GM21529 (cell line): ENCODE measurements around the gene UTP3.
A peak's percentile ranks its signal among the peaks of the same experiment; 100 is the strongest.
"Not testable (repeated sequence)": the region's sequence is repeated elsewhere in the genome, so short reads cannot be mapped to it uniquely, and the experiment has no call there.

Experiments used
- ATAC-seq: cut with Tn5 transposase; IDR thresholded peaks from one replicate; pipeline ENCODE4 v1.9.1; 2021; ENCODE audit not compliant: unreplicated experiment

Gene UTP3

DNA sequence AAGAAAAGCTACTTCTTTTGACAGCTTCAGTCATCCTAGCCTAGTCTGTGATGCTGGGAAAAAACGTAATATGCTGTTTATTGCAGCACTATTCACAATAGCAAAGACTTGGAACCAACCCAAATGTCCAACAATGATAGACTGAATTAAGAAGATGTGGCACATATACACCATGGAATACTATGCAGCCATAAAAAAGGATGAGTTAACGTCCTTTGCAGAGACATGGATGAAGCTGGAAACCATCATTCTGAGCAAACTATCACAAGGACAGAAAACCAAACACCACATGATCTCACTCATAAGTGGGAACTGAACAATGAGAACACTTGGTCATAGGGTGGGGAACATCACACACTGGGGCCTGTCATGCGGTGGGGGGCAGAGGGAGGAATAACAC, 6.2 kb upstream of the UTP3 start:
- peak; percentile 1 for ATAC-seq

DNA sequence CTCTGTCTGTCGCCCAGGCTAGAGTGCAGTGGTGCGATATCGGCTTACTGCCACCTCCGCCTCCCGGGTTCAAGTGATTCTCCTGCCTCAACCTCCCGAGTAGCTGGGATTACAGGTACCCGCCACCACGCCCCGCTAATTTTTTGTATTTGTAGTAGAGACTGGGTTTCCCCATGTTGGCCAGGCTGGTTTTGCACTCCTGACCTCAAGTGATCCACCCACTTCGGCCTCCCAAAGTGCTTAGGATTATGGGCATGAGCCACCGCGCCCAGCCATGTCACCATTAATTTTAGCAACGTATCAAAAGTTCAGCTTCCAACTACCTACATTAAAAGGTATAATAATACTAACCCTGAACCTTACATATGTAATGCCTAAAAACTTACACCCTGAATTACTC, 940 bp upstream of the UTP3 start:
- ATAC-seq = no peak

DNA sequence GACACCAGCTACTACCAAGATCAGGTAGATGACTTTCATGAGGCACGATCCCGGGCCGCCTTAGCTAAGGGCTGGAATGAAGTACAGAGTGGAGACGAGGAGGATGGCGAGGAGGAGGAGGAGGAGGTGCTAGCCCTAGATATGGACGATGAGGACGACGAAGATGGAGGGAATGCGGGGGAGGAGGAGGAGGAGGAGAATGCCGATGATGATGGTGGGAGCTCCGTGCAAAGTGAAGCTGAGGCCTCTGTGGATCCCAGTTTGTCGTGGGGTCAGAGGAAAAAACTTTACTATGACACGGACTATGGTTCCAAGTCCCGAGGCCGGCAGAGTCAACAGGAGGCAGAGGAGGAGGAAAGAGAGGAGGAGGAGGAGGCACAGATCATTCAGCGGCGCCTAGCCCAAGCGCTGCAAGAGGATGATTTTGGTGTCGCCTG, 481 bp downstream of the UTP3 start:
- ATAC-seq = no peak

DNA sequence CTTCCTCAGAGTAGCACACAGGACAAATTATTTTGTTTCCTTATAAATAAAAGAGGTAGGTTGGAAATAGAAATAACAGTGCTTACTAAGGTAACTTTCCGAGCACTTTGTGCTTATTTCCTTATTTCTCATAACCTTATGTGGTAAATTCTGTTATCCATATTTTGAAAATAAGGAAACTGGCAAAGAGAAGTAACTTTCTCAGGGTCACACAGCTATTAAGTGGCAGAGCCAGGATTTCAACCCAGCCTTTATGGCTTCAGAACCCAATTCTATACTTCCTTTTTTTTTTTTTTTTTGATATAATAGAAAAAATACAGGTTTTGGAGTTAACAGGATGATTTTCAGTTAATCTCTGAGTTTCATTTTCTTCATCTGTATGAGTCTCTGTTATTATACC, 3.3 kb downstream of the UTP3 start:
- ATAC-seq = no peak

DNA sequence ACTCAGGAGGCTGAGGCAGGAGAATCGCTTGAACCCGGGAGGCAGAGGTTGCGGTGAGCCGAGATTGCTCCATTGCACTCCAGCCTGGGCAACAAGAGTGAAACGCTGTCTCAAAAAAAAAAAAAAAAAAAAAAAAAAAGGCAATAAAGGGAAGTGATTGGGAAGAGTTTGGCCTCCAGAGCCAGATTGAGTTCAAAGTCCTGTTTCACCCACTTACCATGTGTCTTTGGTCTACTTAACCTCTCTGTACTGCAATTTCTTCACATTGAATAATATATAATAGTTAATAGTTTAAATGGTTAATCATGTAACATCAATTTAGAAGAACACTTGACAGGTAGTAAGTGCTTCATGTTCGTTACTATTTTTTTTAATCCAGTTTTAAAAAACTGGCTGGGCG, 6.3 kb downstream of the UTP3 start:
- not testable (repeated sequence) for ATAC-seq

DNA sequence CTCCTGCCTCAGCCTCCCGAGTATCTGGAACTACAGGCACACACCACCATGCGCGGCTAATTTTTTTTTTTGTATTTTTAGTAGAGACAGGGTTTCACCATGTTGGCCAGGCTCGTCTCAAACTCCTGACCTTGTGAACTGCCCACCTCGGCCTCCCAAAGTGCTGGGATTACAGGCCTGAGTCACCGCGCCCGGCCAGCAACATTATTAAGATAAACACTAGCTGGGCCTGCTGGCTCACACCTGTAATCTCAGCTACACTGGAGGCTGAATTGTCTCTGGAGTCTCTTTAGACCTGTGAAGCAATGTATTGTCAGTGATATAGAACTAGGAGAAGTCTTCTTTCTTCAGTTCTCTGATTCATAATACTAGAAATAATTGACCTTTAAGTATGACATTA, 10.1 kb downstream of the UTP3 start:
- not testable (repeated sequence) for ATAC-seq

DNA sequence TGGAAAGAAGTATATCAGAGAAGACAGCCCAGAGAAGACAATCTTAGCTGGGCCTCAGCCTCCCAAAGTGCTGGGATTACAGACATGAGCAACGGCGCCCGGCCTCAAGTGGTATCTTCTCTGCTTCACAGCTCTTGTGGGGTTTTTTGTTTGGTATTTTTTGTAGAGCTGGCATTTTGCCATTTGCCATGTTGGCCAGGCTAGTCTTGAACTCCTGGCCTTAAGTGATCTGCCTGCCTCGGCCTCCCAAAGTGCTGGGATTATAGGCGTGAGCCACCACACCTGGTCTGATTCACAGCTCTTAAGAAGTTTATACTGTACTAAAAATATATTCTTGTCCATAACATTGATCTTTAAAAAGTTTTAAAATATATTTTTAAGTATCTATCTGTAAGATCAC, 12.4 kb downstream of the UTP3 start:
- ATAC-seq = no peak

DNA sequence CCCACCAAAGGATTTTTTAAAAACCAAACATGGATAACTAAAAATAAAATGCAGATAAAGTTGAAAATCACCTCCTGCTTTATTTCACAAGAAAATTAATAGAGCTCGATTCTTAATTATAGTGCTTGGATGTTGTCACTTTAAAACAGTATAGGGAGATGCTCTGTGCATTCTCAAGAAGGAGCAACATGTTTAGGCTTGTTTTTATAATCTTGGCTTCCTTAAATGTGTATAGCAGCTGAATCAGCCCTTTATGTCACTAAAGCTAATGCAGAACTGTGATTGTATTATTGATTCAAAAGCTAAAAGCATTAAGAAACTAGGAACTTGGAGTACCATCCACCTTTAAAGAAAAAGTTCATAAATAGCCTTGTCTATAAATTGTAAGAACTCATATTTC, 12.9 kb downstream of the UTP3 start:
- ATAC-seq = no peak

DNA sequence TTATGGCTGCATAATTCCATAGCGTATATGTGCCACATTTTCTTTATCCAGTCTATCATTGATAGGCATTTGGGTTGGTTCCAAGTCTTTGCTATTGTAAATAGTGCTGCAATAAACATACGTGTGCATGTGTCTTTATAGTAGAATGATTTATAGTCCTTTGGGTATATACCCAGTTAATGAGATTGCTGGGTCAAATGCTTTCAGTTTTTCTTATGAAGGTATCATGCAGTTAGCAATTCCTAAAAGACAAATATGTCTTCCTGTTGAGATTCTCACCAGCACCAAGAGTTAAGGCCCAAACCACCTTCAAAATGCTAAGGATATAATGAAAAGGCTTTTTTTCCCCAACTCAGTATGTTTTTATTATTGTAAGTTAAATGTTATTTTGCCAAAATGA, 14.3 kb downstream of the UTP3 start:
- ATAC-seq = not testable (repeated sequence)

DNA sequence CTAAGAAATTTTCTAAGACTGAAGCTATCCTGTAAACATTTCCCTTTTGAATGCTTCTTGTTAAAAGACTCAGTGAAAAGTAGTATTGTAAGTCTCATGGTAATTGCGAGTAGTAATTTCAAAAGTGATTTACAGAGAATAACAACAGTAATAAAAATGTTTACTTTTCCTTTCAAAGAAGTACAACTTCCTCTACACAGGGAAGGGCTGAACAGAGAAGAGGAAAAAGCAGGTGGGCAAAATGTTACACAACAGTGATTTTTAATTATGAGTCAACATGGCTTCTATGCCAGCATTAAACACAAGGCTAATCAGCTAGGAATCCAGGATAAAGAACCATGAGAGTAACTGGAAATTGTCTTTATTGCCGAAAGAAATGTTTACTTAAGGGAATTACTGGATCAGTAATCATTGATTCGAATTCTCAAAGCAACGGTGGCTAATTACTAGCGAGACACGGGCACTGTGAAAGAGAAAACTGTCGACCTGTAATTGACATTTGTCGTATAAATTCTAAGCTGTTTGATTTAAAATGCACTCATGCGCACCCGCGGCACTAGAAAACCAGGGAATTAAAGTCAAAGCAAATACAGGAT, 15.4 kb downstream of the UTP3 start:
- ATAC-seq = no peak

DNA sequence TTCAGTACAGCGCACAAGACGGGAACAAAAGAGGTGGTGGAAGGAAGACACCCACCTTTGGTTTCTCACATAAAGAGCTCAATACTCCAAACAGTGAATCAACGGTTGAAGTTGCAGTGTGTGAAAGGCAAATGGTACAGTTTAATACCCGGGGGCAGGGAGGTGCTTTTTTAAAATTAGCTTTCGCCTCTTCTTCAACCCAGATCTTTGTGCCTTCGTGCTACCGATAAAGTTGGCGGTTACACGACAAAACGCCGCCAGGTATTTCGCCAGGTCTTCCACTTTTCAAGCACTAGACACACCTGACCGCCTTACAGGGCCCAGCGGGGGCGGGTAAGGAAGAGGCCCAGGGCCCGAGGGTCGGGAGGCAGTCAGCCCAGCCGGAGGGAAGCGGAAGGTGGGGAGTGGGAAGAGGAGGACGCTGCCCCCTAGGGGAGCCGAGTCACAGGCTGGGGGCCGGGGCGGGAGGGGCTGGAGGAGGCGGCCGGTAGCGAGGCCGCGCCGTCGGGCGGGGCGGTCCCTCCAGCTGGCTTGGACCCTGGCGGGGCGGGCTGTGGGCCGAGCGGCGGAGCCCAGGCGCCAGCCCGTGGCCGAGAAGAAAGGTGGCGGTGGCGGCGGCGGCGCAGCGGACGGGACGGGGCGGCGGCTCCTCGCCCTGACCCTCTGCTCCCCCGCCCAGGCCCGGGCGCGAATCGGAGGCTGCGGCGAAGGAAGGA, 16.0 kb downstream of the UTP3 start:
- peak; percentile 59 for ATAC-seq

DNA sequence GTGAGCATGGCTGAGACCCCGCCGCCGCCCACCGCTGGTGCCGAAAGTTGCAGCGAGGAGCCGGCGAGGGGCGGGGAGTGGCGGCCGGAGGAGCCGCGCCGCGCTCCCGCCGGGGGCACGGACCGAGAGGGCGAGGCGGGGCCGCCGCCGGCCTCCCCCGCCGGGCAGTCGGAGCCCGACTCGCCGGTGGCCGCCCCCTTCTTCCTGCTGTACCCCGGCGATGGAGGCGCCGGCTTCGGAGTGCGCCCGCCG, 16.5 kb downstream of the UTP3 start:
- peak; percentile 35 for ATAC-seq

DNA sequence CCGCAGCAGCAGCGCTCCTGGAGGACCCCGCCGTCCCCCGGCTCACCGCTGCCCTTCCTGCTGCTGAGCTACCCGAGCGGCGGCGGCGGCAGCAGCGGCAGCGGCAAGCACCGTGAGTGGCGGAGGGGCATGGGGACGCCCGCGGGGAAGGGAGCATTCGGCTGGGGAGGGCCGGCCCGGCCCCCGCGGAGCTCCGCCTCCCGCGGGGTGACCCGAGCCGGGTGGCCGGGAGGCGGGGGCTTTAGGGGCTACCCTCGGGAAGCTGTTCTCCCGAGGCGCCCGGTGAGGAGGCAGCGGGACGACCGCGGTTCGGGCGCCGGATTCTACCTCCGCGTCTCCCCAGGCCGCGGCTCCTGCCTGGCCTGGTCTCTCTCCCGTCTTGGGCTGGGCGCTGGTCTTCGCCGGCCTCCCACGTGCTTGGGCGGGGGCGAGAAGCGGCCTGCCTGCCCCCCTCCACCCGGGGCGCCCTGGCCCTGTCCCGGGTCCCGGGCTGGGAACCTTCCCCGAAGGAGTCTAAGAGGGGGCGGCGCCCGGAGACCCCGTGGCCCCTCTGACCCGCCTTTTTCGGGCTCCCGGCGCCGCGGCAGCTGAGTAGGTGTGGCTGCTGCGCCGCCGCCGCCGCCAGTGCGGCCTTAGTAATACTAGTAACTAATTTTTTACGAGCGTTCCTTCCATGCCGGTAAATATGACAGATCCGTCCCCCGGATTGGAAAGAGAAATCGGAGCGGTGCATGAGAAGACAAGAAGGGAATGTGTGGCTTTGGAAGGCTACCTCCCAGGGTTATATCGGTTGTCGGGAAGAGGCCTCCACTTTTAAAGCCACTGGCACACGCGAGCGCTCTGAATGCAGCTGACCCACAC, 17.1 kb downstream of the UTP3 start:
- peak; percentile 55 for ATAC-seq

DNA sequence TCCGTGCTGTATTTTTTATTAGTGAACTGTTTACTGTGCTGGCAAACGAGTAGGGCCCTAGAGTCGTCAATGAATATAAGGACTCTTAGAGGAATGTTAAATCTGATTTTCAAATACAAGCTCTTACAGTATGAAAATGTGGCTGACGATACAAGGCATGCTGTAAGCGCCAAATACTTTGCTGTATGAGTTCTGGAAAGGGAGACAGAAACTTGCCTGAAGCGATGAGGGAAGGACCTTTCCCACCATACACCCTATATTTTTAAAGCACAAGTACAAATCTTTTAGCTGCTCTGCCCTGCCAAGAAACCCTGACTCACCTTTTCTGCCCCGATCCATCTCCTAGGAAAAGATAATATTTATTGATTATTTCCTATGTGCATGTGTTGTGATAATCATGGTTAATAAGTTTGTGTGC, 17.7 kb downstream of the UTP3 start:
- ATAC-seq = no peak

DNA sequence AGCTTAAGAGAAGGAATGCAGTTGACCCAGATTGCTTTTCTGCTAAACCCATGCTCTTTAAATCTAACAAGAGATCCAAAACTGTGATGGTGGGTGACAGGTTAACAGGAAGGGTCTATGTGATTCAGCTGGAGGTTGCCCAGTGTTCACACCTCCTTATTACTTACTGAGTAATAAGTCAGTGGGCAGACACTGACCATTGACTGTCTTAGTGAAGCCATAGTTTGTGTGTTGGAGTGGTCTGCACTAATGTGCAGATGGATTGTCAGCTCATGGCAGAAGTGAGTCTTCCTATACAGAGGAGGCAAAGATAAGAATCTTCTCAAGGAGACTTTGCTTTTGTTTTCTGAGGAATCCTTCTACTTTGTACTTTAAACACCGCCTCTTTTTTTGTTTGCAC, 18.2 kb downstream of the UTP3 start:
- ATAC-seq = no peak

DNA sequence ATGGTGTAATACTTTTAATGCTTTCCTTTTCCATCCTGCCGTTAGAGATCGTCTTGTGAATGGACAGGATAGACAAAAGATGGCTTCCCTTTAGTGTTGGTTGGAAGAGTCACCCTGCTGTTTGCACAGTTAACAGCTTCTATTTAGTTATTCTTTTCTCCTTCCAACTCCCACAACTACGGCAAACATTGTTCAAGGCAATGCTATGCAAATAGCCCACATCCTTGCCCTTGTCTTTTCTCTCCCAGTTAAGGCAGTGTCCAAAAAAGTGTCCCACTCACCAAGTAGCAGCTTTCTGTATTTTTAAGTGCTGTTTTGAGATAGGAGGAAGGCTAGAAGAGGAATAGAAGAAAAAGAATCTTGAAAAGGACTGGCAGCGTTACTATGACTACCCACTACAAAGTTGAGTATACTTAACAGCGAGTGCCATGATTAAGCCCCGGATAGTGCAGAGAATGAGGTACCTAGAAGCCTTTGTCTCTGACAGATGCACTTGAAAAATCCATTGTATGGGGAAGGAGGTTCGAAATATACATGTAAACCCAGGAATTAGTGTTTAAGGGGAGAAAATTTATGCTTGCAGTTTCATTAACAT, 21.4 kb downstream of the UTP3 start:
- no peak for ATAC-seq

DNA sequence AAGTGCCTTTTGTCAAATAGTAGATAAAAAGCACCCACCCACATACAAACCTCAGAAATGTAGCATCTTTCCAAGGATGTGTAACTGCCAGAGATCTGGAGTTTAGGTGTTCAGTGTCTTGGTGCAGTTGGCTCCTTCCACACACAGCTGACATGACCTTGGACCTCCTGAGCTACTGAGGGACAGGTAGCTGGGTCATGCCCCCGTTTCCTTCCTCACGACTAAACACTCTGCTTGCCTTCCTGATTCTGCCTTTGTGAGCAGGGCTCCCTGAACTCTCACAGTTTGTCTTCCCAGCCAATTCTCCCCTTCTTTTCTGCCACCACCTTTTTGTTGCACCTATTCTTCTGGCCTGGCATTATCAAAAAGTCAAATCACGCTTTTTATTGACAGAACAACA, 23.3 kb downstream of the UTP3 start:
- no peak for ATAC-seq

DNA sequence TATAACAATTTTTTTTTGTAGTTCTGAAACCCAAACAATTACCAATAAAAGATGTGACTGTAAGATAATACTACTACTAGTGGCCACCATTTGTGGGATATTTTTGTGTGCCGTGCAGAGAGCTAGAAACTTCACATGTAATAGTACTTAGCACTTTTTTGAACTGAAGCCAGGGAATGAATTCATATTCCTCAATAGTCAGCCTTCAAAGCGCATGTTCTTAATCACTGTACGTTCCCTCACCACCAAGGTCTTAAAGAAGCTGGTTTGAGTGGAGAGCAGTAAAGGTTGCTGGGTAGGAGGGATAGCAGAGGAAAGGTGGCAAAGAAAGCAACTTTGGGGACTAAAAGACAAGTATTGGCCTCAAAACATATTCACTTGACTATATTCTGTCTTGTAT, 23.8 kb downstream of the UTP3 start:
- ATAC-seq = no peak

DNA sequence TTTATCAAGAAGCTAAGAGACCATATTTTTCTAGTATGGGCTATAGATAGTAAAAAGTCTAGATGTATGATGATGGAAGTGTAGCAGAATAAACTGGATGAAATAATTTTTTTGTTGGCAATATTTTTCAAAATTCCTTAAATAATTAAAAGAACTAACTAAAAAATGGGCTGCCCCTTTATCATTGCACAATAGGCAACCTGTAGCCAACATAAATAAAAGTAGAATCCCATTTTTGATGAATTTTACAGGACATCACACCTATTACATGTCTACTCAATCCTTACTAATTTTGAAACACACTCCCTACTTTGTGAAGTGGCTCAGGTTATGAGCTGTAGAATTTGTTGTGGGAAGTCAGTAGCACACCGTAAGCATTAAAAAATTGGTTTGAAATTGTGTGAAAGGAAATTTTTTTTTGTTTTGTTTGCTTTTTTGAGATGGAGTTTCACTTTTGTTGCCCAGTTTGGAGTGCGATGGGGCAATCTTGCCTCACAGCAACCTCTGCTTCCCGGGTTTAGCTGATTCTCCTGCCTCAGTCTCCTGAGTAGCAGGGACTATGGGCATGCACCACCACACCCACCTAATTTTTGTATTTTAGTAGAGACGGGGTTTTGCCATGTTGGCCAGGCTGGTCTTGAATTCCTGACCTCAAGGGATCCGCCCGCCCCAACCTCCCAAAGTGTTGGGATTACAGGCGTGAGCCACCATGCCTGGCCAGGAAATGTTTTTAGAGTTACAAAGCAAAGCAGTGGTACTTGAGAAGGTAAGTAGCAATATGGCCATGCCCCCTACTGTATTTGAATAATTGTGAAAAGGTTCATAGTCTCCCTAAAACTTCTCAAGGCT, 24.5 kb downstream of the UTP3 start:
- ATAC-seq = no peak

DNA sequence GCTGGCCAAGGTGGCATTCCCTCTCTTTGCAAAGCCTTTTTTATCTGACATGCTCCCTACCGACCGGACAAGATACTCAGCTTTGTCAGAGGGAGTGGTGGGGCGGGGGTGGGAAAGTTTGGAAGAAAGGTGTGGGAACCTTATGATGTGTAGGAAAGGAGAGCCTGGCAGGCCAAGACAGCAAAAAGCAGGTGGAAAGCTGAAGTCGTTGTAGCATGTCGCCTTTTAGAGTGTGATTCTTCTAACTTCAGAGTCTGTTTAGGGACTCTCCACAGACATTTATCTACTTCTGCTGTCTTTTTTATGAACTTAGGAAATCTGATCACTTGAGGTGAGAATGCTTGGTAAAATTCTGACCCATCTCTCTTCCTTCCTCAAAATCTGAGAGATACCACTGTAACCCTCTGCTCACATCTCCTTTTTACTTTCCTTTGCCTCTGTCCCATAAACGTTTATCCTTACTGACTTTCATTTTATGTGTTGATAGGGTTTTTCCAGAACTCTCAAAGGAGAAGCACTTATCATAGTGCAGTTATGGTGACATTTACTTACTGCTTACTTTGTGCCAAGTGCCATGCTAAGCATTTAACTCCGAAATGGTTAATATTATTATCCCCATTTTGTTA, 25.2 kb downstream of the UTP3 start:
- ATAC-seq = peak; percentile 61
